NCI-H1092 (cell line): ENCODE data around the gene MEIKIN.
"Not testable (repeated sequence)": the region's sequence is repeated elsewhere in the genome, so short reads cannot be mapped to it uniquely, and the experiment has no call there.

Experiments
- DNase-seq: peaks from one replicate; lab custom pipeline; 2025; lab: John Stamatoyannopoulos, UW

Gene MEIKIN

GRCh38 chr5:131810510-131811249, 134.8 kb downstream of the MEIKIN start:
- DNase-seq, result no peak

GRCh38 chr5:131796793-131797693, 148.4 kb downstream of the MEIKIN start, which contains the start of gene FNIP1:
Gene FNIP1, minus strand, starts transcription at chr5:131797017. Its CDS starts 96 bp downstream, at chr5:131796921.
- peak; percentile 91 for DNase-seq

GRCh38 chr5:131795879-131796792, 149.3 kb downstream of the MEIKIN start:
- DNase-seq, result peak; percentile 36

GRCh38 chr5:131795228-131795627, 150.2 kb downstream of the MEIKIN start:
- no peak for DNase-seq

- no peak for DNase-seq
Measured at GRCh38 chr5:131794586-131794985, 150.9 kb downstream of the MEIKIN start.

- no peak for DNase-seq
Measured at GRCh38 chr5:131792896-131793295, 152.6 kb downstream of the MEIKIN start.

GRCh38 chr5:131791866-131792265, 153.6 kb downstream of the MEIKIN start:
- no peak for DNase-seq

- DNase-seq, result no peak
Measured at GRCh38 chr5:131790550-131790949, 154.9 kb downstream of the MEIKIN start.

- DNase-seq, result no peak
Measured at GRCh38 chr5:131789765-131790164, 155.7 kb downstream of the MEIKIN start.

- no peak for DNase-seq
Measured at GRCh38 chr5:131787736-131788135, 157.7 kb downstream of the MEIKIN start.

GRCh38 chr5:131786900-131787692, 158.4 kb downstream of the MEIKIN start:
- DNase-seq, result no peak

- DNase-seq, result no peak
Measured at GRCh38 chr5:131786036-131786435, 159.4 kb downstream of the MEIKIN start.

GRCh38 chr5:131783874-131784273, 161.6 kb downstream of the MEIKIN start:
- DNase-seq, result no peak

GRCh38 chr5:131783357-131783756, 162.1 kb downstream of the MEIKIN start:
- DNase-seq, result no peak

GRCh38 chr5:131782717-131783116, 162.7 kb downstream of the MEIKIN start:
- no peak for DNase-seq

- DNase-seq, result not testable (repeated sequence)
Measured at GRCh38 chr5:131778141-131778540, 167.3 kb downstream of the MEIKIN start.

GRCh38 chr5:131776450-131776849, 169.0 kb downstream of the MEIKIN start:
- DNase-seq, result no peak

GRCh38 chr5:131774652-131775367, 170.7 kb downstream of the MEIKIN start:
- no peak for DNase-seq

GRCh38 chr5:131773805-131774204, 171.7 kb downstream of the MEIKIN start:
- no peak for DNase-seq

- DNase-seq, result no peak
Measured at GRCh38 chr5:131771692-131772091, 173.8 kb downstream of the MEIKIN start.
